Activated naive CD4-positive, alpha-beta T cell treated with anti-CD3 and anti-CD28 coated beads, Interleukin-2, amount 50 U/mL, for 16 hours (primary cell): ENCODE results near the gene MYO1B.

ENCODE experiments used
- DNase-seq: peaks from one replicate; pipeline ENCODE4 v3.0.0-alpha.2; 2020

MYO1B gene

GRCh38 chr2:191369034-191369433 is 123.8 kb downstream of the MYO1B start:
- DNase-seq = no peak

GRCh38 chr2:191374366-191374765 is 129.2 kb downstream of the MYO1B start:
- no peak for DNase-seq

GRCh38 chr2:191374939-191375338 is 129.7 kb downstream of the MYO1B start:
- no peak for DNase-seq

GRCh38 chr2:191376981-191377629 is 131.9 kb downstream of the MYO1B start:
- no peak for DNase-seq

- no peak for DNase-seq
These were observed 134.2 kb downstream of the MYO1B start for GRCh38 chr2:191379375-191379774.

GRCh38 chr2:191382801-191383200 is 137.6 kb downstream of the MYO1B start:
- no peak for DNase-seq

- no peak for DNase-seq
These were observed 138.3 kb downstream of the MYO1B start for GRCh38 chr2:191383486-191383885.

- DNase-seq = no peak
These were observed 139.6 kb downstream of the MYO1B start for GRCh38 chr2:191384829-191385228.

GRCh38 chr2:191385416-191386160 is 140.4 kb downstream of the MYO1B start:
- no peak for DNase-seq

GRCh38 chr2:191386938-191387536 is 141.8 kb downstream of the MYO1B start:
- no peak for DNase-seq

- no peak for DNase-seq
These were observed 144.1 kb downstream of the MYO1B start for GRCh38 chr2:191389288-191389687.

GRCh38 chr2:191391171-191391570 is 146.0 kb downstream of the MYO1B start:
- no peak for DNase-seq

GRCh38 chr2:191394043-191394442 is 148.8 kb downstream of the MYO1B start:
- no peak for DNase-seq

GRCh38 chr2:191396794-191397193 is 151.6 kb downstream of the MYO1B start:
- DNase-seq = no peak

GRCh38 chr2:191399601-191400000 is 154.4 kb downstream of the MYO1B start:
- DNase-seq = no peak

- DNase-seq = no peak
These were observed 156.1 kb downstream of the MYO1B start for GRCh38 chr2:191401287-191401686.

- DNase-seq = no peak
These were observed 157.9 kb downstream of the MYO1B start for GRCh38 chr2:191402966-191403565.

GRCh38 chr2:191404568-191404991 is 159.4 kb downstream of the MYO1B start:
- no peak for DNase-seq

GRCh38 chr2:191405546-191405945 is 160.3 kb downstream of the MYO1B start:
- DNase-seq = no peak

- no peak for DNase-seq
These were observed 165.6 kb downstream of the MYO1B start for GRCh38 chr2:191410646-191411436.

GRCh38 chr2:191411472-191411871 is 166.3 kb downstream of the MYO1B start:
- DNase-seq = no peak

GRCh38 chr2:191412353-191412752 is 167.1 kb downstream of the MYO1B start:
- no peak for DNase-seq

GRCh38 chr2:191415101-191415500 is 169.9 kb downstream of the MYO1B start:
- no peak for DNase-seq
